Spleen (tissue), 13 donors: ENCODE measurements around the gene NXNL2. TPM values are rescaled to one million over a fixed set of nuclear protein-coding genes. Genes with fewer than 3 reads are reported as not detected.

Experiments used
- DNase-seq: peaks from one replicate; pipeline ENCODE4 v3.0.0-alpha.2; 2020
- H3K27ac ChIP-seq, 8 donors: fragments of 200-600 bp; sonication (generic) in 7 of 8; 1 replicate in 4 of 8; 2 replicates in 4 of 8; pipeline versions ENCODE4 v1.5.0 to v1.8.0; 2016 to 2021; ENCODE audit warnings: inconsistent platforms in 4 of 8, mild to moderate bottlenecking in 4 of 8, moderate library complexity in 1 of 8
- H3K27me3 ChIP-seq, 7 donors: fragments of 200-600 bp; sonication (generic) in 6 of 7; replicated peaks in 1 of 7; 1 replicate in 4 of 7; 2 replicates in 3 of 7; pipeline versions ENCODE4 v1.5.0 to v1.8.0; 2016 to 2021; ENCODE audit warnings: inconsistent platforms in 3 of 7, mild to moderate bottlenecking in 1 of 7
- H3K36me3 ChIP-seq, 6 donors: fragments of 200-600 bp; sonication (generic) in 5 of 6; 1 replicate in 4 of 6; 2 replicates in 2 of 6; pipeline versions ENCODE4 v1.5.0 to v1.8.0; 2016 to 2021; ENCODE audit warnings: inconsistent platforms in 2 of 6
- H3K4me1 ChIP-seq, 6 donors: fragments of 200-600 bp; sonication (generic) in 5 of 6; 1 replicate in 3 of 6; 2 replicates in 3 of 6; pipeline versions ENCODE4 v1.5.0 to v1.8.0; 2016 to 2021; ENCODE audit warnings: inconsistent platforms in 3 of 6
- H3K4me3 ChIP-seq, 8 donors: fragments of 200-600 bp; sonication (generic) in 7 of 8; 1 replicate in 4 of 8; 2 replicates in 4 of 8; pipeline versions ENCODE4 v1.5.0 to v1.8.0; 2016 to 2021; ENCODE audit warnings: inconsistent platforms in 4 of 8, mild to moderate bottlenecking in 4 of 8, moderate library complexity in 2 of 8
- H3K9me3 ChIP-seq, 8 donors: fragments of 200-600 bp; sonication (generic) in 7 of 8; 1 replicate in 4 of 8; 2 replicates in 4 of 8; pipeline versions ENCODE4 v1.5.0 to v1.8.0; 2016 to 2021; ENCODE audit warnings: inconsistent platforms in 4 of 8
- CTCF ChIP-seq, 11 experiments: fragments of 200-600 bp in 7 of 11; fragments of 450-650 bp in 4 of 11; sonication (generic) in 4 of 11; IDR thresholded peaks in 8 of 11; conservative IDR thresholded peaks in 3 of 11; 1 replicate in 7 of 11; 2 replicates in 4 of 11; pipeline versions ENCODE4 v1.4.0 to v1.8.0; 2016 to 2021; ENCODE audit warnings: antibody characterized with exemption in 11 of 11, inconsistent platforms in 4 of 11, mild to moderate bottlenecking in 1 of 11
- POLR2A ChIP-seq, 3 donors: fragments of 450-650 bp; IDR thresholded peaks; one replicate each; pipeline ENCODE4 v1.5.1; 2017; ENCODE audit warnings: antibody characterized with exemption in 3 of 3, mild to moderate bottlenecking in 1 of 3
- POLR2AphosphoS5 ChIP-seq, 3 donors: sonication (generic); formaldehyde crosslinking; IDR thresholded peaks; one replicate each; pipeline ENCODE4 v1.5.1; 2017; ENCODE audit warnings: antibody characterized with exemption in 3 of 3
- WGBS, 5 donors: extraction: QIAGEN DNeasy Blood & Tissue Kit in 3 of 5; methylation state at CpG; one replicate each; pipeline versions ENCODE4 v1.1.5 to v1.1.7; 2013 to 2018; 5-methylcytosine and 5-hydroxymethylcytosine counted together
- intact Hi-C: fragments of 100-400 bp; cut with DNase I; formaldehyde crosslinking; loops from one replicate; pipeline ENCODE4 v1.15.0; 2023; ENCODE audit warnings: low total_unique reads
- long read RNA-seq, 2 donors: transcript quantifications; one replicate each; lab custom pipeline, GENCODE V29; 2026
- polyA plus RNA-seq, 3 donors: library from polyadenylated mRNA; stranded (reverse); fragments of 200-250 nt; gene quantifications; one replicate each; pipeline ENCODE4 v1.2.1, GENCODE V29; 2013
- total RNA-seq, 7 donors: library from RNA; depleted of rRNA in 3 of 7; stranded (reverse); fragments of >200 nt in 3 of 7; fragmentation: NEBNext Ultra II Directional in 4 of 7; extraction: Animal tissue kit (Norgen Biotek cat#: 25700) in 4 of 7; gene quantifications; one replicate each; pipeline versions ENCODE4 v1.1.0 to v1.2.1, GENCODE V29; 2016 to 2021
- donor health status: healthy with polysubstance abuse.
- donor health status: DM: no; HTN: no; CAD: no; lungs with moderate emphysema.
- donor health status: DM: no; HTN: no; CAD: no.
- donor health status: Bipolar disorder and iron deficiency.
- donor health status: healthy.
- donor health status: DM: no; HTN: no; CAD: no.
- donor health status: DM: yes; HTN: yes; CAD: no.

The NXNL2 gene
- total RNA-seq = under 1 TPM in 2 of 7 donors, not detected in 5; 0.51 to 0.94 TPM
- under 1 TPM; 0.22 to 0.29 (median 0.23) TPM for polyA plus RNA-seq
- long read RNA-seq, donor 1 = 0 reads
- long read RNA-seq, donor 2 = 0 reads

DNA sequence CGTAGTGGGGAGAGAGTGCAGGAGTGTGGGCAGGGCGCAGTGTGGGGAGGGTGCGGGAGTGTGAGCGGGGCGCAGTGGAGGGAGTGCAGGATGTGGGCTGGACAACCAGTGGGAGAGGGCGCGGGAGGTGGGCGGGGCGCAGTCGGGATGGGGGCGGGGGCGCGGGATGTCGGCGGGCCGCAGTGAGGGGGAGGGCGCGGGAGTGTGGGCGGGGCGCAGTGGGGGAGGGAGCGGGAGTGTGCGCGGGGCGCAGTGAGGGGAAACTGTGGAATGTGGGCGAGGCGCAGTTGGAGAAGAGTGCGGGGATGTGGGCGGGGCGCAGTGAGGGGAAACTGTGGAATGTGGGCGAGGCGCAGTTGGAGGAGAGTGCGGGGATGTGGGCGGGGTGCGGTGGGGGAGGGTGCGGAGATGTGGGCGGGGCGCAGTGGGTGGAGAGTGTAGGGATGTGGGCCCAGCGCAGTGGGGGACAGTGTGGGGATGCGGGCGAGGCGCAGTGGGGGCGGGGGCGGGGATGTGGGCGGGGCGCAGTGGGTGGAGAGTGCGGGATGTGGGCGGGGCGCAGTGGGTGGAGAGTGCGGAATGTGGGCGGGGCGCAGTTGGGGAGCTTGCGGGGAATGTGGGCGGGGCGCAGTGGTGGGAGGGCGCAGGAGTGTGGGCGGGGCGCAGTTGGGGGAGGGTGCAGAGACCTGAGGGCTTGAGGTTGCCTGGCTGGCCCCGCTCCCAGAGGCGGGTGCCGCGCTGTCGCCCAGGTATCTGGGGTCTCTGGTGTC lies at the start of gene NXNL2:
Gene NXNL2, plus strand, starts transcription at position 723 of the 770 bp plus-strand sequence. CDS start 257 bp downstream, outside the sequence.
- H3K4me1 ChIP-seq = peaks cover 0 to 67% (median 27%) of the 10 kb centered on the region in 6 donors
- WGBS, 5 donors = 1 to 6% (median 3%) methylated on average over 37 to 62 of the region's 62 CpGs
- intact Hi-C loops = no loop called here
- peaks cover 0 to 92% (median 32%) of the 10 kb centered on the region in 7 donors for H3K27me3 ChIP-seq
- H3K36me3 ChIP-seq = no peaks in the 10 kb centered on the region
- TF ChIP-seq POLR2AphosphoS5 (IDR thresholded peaks at IDR 0.05) (no peak), CTCF (IDR thresholded peaks at IDR 0.05 in 8 of 11, conservative IDR thresholded peaks at IDR 0.05 in 3 of 11) (no peak), POLR2A (IDR thresholded peaks at IDR 0.05) (no peak)
- DNase-seq = peak; percentile 79
- no peaks in the 10 kb centered on the region for H3K9me3 ChIP-seq
- peak within 1 kb of the TSS in 6 of 8 donors; percentile 28 to 77 (median 54) for H3K27ac ChIP-seq
- H3K4me3 ChIP-seq = peak within 1 kb of the TSS; percentile 14 to 67 (median 41)

DNA sequence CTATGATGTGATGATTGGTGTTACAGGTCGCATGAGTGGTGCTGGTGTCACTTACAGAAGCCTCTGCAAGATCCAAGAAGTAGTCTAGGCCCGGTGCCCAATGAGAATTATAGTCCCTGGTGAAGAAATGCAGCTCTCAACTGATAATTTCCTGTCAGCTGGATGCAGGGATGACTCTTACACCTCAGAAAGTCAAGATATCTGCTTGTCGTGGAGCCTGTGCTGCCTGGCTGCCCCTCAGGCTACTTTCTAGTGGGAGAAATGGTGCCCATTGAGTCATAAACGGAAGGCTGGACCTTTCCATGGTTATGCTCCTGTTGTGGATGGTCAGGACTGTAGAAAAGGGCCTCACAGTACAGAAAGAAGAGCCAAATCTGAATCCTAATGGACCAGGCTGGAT lies 46.8 kb upstream of the NXNL2 start:
- H3K4me1 ChIP-seq = no peaks in the 10 kb centered on the region
- H3K36me3 ChIP-seq = peaks cover 0 to 21% (median 0%) of the 10 kb centered on the region in 6 donors
- no peaks in the 10 kb centered on the region for H3K9me3 ChIP-seq
- no peak for TF ChIP-seq CTCF (IDR thresholded peaks at IDR 0.05 in 8 of 11, conservative IDR thresholded peaks at IDR 0.05 in 3 of 11)
- TF ChIP-seq POLR2AphosphoS5 (IDR thresholded peaks at IDR 0.05) = no peak
- no peak for TF ChIP-seq POLR2A (IDR thresholded peaks at IDR 0.05)
- H3K27me3 ChIP-seq = no peaks in the 10 kb centered on the region
- no peak for DNase-seq
- H3K4me3 ChIP-seq = no peak overlapping the region
- 88 to 96% (median 90%) methylated on average over 4 of the region's 4 CpGs for WGBS, 5 donors
- intact Hi-C loops = no loop called here
- H3K27ac ChIP-seq = no peak overlapping the region

GRCh38 chr9:88494983-88495721 lies 39.8 kb upstream of the NXNL2 start:
- TF ChIP-seq POLR2A (IDR thresholded peaks at IDR 0.05) (no peak), CTCF (IDR thresholded peaks at IDR 0.05 in 8 of 11, conservative IDR thresholded peaks at IDR 0.05 in 3 of 11) (no peak), POLR2AphosphoS5 (IDR thresholded peaks at IDR 0.05) (no peak)
- intact Hi-C loops = no loop called here
- Histone ChIP-seq H3K4me3 (no peak overlapping the region), H3K36me3 (no peaks in the 10 kb centered on the region), H3K27ac (no peak overlapping the region), H3K27me3 (no peaks in the 10 kb centered on the region), H3K4me1 (no peaks in the 10 kb centered on the region), H3K9me3 (no peaks in the 10 kb centered on the region)
- DNase-seq = peak; percentile 62
- 92 to 95% (median 94%) methylated on average over 17 of the region's 17 CpGs for WGBS, 5 donors

DNA sequence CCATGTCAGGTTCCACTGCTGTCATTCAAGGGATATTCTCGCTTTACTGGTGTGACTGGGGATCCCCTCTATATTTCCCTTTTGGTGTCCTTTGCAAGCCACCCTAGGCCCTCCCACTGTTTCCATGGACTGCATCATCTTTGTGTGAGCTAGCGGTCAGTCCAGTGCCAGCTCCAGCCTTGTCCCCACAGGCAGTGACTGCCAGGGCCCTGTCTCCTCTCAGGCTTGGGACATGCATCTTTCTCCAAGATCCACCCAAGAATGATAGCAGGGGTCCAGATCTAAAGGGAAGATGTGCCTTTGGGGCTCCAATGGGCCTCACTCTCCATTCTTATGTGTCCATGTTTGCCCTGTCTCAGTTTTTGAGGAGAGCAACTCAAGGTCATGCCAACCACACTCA lies 37.8 kb upstream of the NXNL2 start:
- intact Hi-C loops = no loop called here
- peak; percentile 50 for DNase-seq
- Histone ChIP-seq H3K27me3 (no peaks in the 10 kb centered on the region), H3K4me1 (no peaks in the 10 kb centered on the region), H3K36me3 (no peaks in the 10 kb centered on the region), H3K9me3 (no peaks in the 10 kb centered on the region), H3K27ac (no peak overlapping the region), H3K4me3 (no peak overlapping the region)
- WGBS, 5 donors = 90 to 96% (median 95%) methylated on average over 2 of the region's 2 CpGs
- TF ChIP-seq POLR2A (IDR thresholded peaks at IDR 0.05) (no peak), CTCF (IDR thresholded peaks at IDR 0.05 in 8 of 11, conservative IDR thresholded peaks at IDR 0.05 in 3 of 11) (no peak), POLR2AphosphoS5 (IDR thresholded peaks at IDR 0.05) (no peak)
